ENCODE results near the gene SPO11.

The SPO11 gene

GRCh38 chr20:57379263-57379647, 49.7 kb downstream of the SPO11 start:
- DNase-seq: no peak

- DNase-seq: no peak
Observed at GRCh38 chr20:57380081-57380750, 50.6 kb downstream of the SPO11 start.

- peak; percentile 63 to 87 (median 80) for DNase-seq
Observed at GRCh38 chr20:57381596-57382503, 52.2 kb downstream of the SPO11 start.

- no peak for DNase-seq
Observed at GRCh38 chr20:57382516-57382915, 52.9 kb downstream of the SPO11 start.

- no peak for DNase-seq
Observed at GRCh38 chr20:57383447-57384347, 54.1 kb downstream of the SPO11 start.

GRCh38 chr20:57384486-57384885, 54.9 kb downstream of the SPO11 start:
- DNase-seq: no peak

GRCh38 chr20:57384953-57385761, 55.6 kb downstream of the SPO11 start:
- no peak for DNase-seq

GRCh38 chr20:57385940-57386339, 56.3 kb downstream of the SPO11 start:
- no peak for DNase-seq

GRCh38 chr20:57386762-57387161, 57.2 kb downstream of the SPO11 start:
- DNase-seq: no peak

- DNase-seq: no peak
Observed at GRCh38 chr20:57387463-57387862, 57.9 kb downstream of the SPO11 start.

- DNase-seq: no peak
Observed at GRCh38 chr20:57387945-57388371, 58.4 kb downstream of the SPO11 start.

- DNase-seq: peak; percentile 36 to 65 (median 56)
Observed at GRCh38 chr20:57388953-57389694, 59.5 kb downstream of the SPO11 start.

- DNase-seq: peak in 4 of 6 experiments; percentile 41 to 54 (median 50)
Observed at GRCh38 chr20:57389695-57390603, 60.3 kb downstream of the SPO11 start.

GRCh38 chr20:57390604-57391438, 61.2 kb downstream of the SPO11 start, which contains the start of gene RBM38:
Gene RBM38, plus strand, starts transcription at chr20:57391396. Its CDS starts 186 bp downstream, at chr20:57391582.
- peak; percentile 54 to 81 (median 76) for DNase-seq

GRCh38 chr20:57391439-57392301, 62.1 kb downstream of the SPO11 start:
- peak in 5 of 6 experiments; percentile 20 to 53 (median 34) for DNase-seq

GRCh38 chr20:57392512-57393271, 63.1 kb downstream of the SPO11 start:
- DNase-seq: peak; percentile 76 to 93 (median 86)

Data from stimulated activated naive CD4-positive, alpha-beta T cell (primary cell).